ENCODE measurements around the gene MVK.

Gene MVK

DNA sequence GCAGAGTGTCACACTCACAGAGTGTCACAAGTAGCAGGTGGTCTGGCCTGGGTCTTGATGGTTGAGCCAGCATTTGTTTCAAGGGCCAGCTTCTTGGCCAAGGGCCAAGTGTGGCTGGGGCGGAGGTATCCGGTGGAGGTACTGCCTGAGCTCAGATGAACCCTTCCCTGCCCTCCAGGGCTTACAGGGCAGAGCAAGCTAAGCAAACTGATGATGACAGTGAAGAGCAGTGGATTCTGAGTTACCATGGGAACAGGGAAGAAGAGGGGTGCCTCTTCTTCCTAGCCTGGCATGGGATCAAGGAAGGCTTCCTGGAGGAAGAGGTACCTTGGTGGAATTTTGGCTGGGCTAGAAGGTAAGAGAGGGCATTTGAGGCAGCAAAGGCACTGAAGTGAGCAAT, 35.7 kb downstream of the MVK start:
- DNase-seq (ENCODE audit: low read depth), result no peak

DNA sequence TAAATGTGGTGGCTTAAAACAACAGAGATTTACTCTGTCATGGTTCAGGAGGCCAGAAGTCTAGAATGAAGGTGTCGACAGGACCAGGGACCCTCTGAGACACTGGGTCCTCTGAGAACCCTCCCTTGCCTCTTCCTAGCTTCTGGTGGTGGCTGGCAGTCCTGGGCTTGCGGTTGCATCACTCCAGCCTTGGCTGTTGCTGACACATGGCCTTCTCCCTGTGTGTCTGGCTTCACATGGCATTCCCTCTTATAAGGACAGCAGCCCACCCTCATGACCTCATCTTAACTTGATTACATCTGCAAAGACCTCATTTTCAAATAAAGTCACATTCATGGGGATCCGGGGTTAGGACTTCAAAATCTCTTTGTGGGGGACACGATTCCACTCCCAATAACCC, 36.9 kb downstream of the MVK start:
- DNase-seq (ENCODE audit: low read depth), result no peak

DNA sequence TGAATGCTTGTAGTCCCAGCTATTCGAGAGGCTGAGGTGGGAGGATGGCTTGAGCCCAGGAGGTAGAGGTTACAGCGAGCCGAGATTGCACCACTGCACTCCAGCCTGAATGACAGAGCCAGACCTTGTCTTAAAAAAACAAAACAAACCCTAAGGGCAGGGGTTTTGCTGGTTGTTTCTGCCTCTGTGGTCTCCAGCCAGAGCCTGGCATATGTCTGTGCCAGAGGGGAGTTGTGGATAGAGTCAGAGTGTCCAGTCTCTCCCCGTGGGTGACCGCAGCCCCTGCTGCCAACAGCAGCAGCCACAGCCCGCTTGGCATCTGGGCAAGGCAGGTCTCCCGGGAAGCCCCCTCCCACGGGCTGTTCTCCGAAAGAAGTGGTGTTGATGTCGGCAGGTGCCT, 37.6 kb downstream of the MVK start:
- no peak for DNase-seq (ENCODE audit: low read depth)

DNA sequence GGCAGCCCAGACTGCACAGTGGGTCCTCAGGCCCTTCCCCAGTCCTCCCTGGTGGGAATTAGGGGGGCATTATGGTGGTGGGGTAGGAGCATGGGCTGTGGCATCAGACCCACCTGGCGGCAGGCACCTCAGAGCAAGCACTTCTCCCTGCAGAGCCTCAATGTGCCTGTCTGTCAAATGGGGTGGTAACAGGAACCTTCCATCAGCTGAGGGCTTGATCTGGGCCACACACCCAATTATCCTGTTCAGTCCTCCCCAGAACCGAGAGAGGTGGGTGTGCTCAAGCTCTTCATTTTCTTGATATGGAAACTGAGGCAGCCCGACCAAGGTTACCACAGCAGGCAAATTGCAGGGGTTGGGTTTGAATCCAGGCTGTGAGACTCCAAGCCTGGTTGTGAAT, 38.4 kb downstream of the MVK start:
- no peak for DNase-seq (ENCODE audit: low read depth)

DNA sequence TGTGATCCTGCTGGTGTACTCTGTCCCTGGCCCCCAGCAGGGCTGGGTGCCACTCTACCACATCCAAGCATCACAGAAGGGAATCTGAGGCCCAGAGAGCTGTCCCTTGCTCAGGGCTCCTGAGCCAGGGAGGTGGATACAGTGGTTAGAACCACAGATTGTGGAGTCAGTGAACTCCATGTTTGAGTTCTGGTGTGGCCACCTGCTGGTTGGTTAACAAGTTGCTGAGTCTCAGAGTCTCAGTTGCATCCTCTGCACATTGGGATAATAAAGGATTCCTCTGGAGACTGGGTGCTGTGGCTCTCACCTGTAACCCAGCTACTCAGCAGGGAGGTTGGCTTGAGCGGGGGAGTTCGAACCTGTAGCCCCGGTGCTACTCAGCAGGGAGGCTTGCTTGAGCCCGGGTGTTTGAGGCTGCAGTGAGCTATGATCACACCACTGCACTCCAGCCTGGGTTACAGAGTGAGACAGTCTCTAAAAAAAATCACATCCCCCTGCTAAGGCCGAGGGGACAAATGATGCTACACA, 39.4 kb downstream of the MVK start:
- no peak for DNase-seq (ENCODE audit: low read depth)

DNA sequence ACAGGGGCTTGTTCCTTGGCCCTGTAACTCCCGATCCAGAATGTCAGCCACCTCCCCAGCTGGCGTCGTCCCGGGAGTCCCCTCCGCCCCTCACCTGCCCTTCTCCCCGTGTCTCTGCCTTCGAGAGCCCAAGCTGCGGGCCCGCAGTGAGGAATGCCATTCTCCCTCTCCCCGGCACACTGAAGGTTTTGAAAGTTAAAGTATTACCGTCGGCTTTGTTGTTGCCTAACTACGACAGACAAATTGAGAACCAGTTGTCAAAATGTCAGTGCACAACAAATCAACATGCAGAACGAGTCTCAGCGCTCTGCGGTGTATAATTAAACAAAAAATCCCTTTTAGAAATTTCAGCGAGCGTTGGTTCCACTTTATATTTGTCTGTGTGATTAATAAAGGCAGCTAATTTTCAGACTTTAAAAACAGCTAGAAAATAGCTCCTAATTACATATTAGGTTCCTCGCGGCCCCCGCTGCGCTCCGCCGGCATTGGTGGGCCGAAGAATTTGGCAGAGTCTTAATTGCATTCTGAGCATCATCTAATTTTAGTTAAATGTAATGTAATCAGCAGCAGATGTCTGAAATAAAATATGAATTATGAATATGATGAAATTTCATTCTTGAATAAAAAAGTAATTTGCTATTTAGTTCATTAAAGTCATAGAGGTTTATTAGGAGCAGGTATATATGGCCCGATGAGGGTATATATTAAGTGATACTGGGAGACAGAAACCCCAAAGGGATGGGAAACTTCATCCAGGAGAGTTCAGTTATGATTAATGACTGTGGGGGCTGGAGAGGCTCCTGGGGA, 40.3 kb downstream of the MVK start:
- no peak for DNase-seq (ENCODE audit: low read depth)

DNA sequence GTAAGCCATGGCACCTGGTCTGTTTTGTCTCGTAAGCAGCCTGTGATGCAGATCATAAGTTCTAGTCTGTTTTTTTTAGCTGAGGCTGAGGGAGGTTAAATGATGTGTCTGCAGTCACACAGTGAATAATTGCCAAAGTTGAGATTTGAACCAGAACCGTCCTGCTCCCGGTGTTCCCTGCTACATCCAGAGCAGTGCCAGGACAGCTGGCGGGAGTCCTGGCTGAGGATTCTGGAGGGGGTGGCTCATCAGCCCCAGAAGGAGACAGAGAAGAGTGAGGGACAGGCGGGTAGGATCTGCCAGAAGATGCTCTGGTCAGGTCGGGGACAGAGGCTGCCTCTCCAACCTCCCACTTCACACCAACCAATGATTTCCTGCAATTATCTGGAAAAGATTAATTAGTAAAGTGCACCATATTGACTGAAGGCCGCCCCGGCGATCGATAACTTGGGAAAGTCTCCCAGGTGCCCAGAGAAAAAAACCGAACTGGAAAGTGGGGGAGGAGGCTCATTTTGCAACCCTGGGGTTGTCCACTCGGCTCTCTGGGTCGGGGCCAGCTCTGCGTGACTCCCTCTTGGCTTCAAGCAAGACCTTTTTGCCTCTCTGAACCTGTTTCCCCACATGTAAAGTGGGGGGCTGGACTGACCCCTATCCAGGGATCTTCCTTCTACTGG, 42.1 kb downstream of the MVK start:
- no peak for DNase-seq (ENCODE audit: low read depth)

DNA sequence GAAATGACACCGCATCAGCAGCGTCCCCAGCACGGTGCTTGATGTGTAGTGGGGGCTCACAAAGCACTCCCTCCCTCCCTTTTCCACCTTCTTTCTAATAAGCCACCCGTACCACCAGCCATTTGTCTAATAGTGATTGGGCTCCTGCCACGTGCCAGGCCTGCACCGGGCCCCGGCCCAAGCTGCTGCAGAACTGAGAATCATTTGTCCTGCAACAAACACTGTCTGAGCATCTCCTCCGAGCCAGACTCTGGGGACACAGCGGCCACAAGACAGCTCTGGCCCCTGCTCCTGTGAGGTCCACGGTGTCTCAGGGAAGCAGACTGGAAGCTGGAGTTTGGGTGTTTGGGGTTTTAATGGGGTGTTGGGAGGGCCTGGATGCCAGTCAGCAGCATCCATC, 43.9 kb downstream of the MVK start:
- no peak for DNase-seq (ENCODE audit: low read depth)

DNA sequence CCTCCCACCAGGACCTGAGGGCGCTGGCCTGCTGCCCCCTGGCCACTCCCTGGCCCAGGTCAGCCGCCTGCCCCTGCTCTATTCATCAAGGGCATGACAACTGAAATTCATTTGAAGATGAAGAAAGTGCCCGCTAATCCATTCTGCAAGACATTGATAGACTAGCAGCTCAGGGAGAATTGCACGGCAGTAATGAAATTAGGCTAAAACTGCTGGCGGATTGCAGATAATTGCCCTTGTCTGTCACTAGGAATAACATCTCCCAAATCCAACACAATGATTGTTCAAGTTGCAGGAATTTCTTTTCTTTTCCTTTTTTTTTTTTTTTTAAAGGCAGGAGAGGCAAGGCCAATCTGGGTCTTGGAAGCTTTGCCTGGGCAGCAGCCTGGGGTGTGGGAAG, 44.5 kb downstream of the MVK start:
- DNase-seq (ENCODE audit: low read depth), result no peak

DNA sequence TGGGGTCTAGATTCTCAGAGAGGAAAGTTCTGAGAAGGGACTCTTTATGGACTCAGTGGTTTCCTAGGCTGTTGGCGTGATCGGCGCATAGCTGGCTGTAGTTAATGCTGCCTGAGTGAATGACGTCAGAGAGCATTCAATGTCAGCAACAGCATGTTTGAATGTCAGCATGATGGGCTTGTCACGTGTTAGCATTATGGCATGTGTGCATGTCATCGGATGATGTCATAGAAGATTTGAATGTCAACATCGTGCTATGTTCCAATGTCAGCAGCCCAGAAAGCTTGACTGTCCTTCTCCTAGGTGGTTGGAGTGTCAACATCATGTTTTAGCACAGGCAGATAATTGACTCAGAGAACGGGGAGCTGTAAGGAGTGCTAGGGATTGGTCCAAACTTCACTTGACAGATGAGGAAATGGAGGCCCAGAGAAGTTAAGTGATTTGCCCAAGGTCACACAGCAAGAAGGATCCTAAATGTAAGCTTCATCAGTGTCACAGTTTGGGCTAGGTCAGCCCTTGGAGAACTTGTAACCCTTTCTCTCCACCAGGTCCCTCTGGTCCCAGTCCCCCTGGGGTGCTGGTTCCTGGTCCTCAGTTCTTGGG, 45.5 kb downstream of the MVK start:
- DNase-seq (ENCODE audit: low read depth), result no peak

DNA sequence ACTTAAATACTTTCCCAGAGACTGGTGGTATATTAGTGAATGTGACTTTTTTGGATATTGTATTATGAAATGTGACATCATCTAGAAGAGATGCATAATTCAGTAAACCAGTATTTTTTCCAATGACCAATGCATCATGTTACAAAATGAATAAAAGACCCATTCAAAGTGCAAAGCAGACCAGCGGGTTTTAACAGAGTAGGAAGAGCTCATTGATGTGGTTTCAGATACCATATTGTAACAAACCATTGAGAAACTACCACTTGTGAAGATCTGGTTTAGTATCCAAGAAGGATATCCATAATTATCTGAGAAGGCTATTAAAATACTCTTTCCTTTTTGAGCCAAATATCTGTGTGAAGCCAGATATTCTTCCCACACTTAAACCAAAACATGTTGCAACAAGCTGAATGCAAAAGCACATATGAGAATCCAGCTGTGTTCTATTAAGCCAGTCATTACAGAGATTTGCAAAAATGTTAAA, 47.7 kb downstream of the MVK start:
- no peak for DNase-seq (ENCODE audit: low read depth)

DNA sequence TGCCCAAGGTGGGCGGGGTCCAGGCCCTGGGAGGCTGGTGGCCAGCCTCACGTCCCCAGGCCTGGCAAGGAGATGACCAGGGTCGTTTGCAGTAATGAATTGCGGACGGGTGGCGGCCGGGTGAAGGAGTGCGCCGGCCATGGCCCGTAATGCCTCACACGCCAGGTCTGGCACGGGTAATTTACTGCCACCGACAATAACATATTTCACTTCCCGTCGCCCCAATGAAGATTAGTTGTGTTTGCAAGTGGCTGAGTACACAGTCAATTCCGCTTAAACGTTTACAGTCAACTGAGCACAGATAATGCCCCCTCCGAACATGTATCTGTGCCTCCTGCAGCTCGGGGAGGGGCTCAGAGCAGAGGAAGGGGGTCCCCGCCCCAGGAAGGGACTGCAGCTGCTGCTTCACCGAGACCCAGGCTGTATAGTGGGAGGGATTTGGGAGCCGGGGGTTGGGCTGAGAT, 48.3 kb downstream of the MVK start:
- no peak for DNase-seq (ENCODE audit: low read depth)

DNA sequence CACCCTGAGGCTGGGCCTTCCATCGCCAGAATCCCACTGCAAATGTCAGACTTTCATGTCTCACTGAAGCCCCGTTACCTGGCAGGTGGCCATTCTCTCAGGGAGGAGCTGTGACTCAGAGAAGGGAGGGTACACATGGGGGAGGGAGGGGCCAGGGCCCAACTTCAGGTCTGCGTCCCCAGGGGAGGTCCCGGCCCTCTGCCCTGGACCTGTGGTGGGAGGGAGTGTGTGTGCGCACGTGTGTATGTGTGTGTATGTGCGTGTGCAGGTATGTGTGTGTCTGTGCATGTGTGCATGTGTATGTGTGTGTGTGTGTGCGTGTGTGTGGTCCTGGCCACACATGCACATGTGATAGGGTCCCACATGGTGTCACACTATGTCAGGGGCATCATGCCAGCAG, 50.9 kb downstream of the MVK start:
- no peak for DNase-seq (ENCODE audit: low read depth)

DNA sequence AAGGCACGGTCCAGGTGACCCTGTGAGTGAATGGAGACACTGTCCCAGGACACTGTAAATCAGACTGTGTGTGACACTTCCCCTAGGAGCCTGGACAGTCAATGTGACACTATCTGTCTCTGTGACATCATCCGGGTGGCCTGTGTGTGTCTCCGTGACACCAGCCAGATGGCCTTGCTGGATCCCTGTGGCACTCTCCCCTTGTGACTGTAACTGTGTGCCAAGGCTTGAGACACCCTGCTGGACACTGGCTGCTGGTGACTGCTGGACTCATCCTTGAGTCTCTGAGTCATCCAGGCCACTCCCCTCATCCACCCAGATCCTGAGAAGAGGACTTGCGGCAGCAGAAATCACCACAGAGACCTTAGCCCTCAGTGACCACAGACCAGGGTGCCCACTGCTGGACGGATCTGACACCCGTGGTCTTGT, 51.6 kb downstream of the MVK start:
- DNase-seq (ENCODE audit: low read depth), result no peak

DNA sequence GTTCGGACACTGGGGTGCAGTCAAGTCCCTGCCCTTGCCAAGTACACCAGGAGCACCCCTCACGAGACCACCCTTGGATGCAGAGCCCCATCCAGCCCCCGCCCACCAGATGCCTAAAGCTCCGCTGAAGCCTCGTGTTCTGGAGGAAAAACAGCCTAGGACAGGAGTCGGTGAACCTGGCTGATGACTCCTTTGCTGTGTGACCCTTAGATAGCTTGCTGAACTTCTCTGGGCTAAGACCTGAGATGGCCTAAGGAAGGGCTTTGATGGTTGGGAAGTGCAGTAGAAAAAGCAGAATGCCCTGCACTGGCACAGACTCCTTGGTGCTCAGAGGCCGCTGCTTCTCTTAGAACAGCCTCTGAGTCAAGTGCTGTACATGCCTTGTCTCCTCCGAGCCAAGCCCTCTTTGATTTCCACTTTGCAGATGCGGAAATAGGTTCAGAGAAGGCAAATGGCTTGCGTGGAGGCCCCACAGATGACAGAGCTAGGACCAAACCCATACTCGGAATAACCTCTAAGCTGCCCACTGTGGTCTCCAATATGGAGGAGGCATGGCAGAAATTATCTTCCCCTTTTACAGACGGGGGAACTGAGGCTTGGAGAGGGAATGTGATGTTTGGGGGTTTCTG, 52.3 kb downstream of the MVK start:
- DNase-seq (ENCODE audit: low read depth), result no peak

DNA sequence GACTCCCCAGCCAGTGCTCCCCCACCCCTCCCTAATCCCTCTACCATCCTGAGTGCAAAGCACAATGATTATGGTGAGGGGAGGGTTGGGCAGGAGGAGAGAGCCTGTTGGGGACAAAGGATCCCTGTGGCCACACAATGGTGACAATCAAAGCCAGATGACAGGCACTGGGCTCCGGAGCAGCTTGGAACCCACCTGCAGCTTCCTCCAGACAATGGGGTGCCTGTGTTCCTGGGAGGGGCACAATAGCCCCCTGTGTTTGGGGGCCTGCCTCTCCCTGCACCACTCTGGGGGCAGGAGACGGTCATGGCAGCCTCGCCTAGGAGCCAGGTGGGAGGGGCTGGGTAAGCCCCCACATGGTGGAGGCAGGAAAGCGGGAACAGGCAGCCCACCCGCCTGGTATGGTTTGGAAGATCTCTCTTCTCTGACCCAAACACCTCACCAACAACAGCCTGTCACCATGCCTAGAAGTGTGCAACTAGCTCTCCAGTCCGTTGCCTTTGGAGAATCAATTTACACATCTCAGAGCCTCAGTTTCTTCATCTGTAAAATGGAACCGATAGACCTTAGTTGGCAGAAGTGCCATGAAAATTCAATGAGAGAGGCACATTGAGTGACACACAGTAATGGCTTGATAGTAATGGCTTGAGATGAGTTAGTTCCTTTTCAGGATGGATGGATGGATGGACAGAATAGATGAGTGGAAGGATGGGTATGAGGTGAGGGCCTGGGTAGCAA, 53.0 kb downstream of the MVK start:
- no peak for DNase-seq (ENCODE audit: low read depth)

DNA sequence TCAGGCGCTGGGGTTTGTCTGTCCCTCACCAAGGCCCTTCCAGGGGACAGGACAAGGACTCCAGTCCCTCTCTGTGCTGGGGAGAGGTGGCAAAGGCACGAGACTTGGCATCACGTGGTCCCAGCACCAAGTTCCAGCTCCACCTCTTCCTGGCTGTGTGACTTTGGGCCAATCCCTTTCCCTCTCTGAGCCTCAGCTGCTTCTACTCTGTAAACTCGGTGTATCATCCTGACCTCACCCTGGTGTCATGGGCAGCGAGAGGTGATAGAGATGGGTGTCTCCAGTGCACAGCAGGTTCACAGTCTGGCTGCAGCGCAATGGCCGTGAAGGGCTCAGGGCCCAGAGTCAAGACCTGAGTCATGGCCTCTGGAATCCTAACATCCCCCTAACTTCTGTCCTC, 54.0 kb downstream of the MVK start:
- no peak for DNase-seq (ENCODE audit: low read depth)

DNA sequence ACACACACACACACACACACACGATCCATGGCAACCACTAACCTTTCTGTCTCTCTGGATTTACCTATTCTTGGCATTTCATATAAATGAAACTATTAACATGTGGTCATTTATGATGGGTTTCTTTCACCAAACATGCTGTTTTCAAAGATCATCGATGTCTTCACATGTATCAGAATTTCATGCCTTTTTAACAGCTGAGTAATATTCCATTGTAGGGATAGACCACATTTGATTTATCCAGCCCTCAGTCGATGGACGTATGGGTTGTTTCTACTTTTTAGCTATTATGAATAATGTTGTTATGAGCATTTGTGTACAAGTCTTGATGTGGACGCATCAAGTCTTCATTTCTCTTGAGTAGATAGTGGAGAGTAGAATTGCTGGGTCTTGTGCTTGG, 56.5 kb downstream of the MVK start:
- DNase-seq (ENCODE audit: low read depth), result no peak

DNA sequence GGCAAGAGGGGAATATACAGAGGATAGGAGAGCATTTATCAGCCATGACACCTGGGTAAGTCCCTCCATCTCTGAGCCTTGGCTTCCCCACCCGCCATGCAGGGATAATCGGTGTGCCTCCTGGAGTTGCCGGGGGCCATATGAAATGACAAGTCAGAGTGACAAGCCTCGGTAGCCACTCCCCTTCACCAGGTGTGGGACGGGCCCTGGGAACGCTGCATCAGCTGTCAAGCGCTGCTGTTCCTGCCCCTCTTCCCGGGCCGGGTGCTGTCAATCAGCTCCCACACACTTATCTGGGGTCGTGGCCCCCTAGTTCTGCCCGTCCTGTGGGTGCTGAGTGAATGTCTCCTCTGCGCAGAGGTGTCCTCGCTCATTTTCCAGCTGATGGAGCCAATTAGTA, 57.2 kb downstream of the MVK start:
- DNase-seq (ENCODE audit: low read depth), result no peak

DNA sequence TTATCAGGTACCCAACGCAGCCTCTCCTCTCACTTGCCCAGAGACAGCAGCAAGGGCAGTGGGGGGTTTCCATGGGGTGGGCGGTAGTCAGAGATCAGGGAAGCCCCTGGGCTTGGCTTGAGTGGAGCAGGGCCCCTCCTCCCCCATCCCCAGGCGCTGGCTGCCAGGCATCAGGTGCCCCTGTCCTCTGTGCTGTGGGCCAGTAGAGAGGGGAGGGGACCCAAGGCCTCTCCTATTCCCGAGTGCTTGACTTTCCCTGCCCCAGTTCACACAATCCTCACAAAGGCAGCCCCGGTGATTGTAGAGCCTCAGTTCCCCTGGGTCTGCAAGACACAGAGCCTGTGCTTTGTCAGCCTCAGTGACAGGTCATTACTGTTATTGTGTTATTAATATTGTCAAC, 57.7 kb downstream of the MVK start:
- DNase-seq (ENCODE audit: low read depth), result no peak

DNA sequence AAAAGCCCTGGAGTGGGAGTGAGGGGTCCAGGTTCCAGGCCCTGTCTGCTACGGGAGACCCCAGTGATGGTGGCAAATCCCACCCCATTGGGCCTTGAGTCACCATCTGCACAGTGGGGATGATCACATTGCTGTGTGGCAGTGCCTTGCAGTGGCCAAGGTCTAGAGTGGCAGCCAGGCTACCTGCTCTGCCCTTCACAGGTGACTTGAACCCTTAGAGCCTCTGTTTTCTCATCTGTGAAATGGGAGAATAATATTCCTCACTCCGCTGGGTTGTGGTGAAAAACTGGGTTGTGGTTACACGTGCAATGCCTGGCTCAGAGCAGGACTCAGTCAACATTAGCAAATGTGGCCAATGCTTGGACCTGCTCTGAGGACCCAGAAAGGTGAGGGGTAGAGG, 58.2 kb downstream of the MVK start:
- DNase-seq (ENCODE audit: low read depth), result no peak

DNA sequence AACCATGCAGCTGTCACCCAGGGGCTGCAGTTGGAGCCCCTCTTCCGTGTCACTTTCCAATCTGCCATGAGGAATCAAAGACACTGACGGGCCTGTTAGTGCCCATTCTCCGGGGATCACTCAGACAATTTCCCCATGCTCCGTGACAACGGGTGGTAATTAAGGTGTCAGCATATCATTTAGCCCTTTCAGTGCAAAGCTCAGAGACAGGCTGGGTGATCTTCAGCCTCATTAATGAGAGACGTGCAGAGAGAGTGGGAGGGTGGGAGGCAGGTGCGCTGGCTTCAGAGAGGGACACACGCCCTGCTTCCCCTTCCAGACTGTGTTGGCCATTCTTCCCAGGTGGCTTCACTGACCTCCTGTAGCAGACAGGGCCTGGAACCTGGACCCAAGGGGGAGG, 58.7 kb downstream of the MVK start:
- DNase-seq (ENCODE audit: low read depth), result no peak

All from stimulated activated CD8-positive, alpha-beta memory T cell treated with anti-CD3 and anti-CD28 coated beads, Interleukin-4, amount 100 ng/mL, for 24 hours (primary cell).